Kidney (tissue), 14 donors: ENCODE measurements around the gene STMND1. TPM values are rescaled to one million over a fixed set of nuclear protein-coding genes. Genes with fewer than 3 reads are reported as not detected.
"Not testable (repeated sequence)": the region's sequence is repeated elsewhere in the genome, so short reads cannot be mapped to it uniquely, and the experiment has no call there.

Experiments used
- DNase-seq, 5 donors: peaks; one replicate each; pipeline ENCODE4 v3.0.0-alpha.2; 2013 to 2020
- FAIRE-seq: peaks from 2 replicates; lab custom pipeline; 2012; peaks lifted over from hg19 to GRCh38; lab: Jason Lieb, UNC
- H3K27ac ChIP-seq, 2 donors: one replicate each; pipeline ENCODE4 v1.7.0; 2013; ENCODE audit warnings: low read depth in 2 of 2, low read length in 2 of 2, inconsistent platforms in 1 of 2
- H3K27me3 ChIP-seq: one replicate; pipeline ENCODE4 v1.7.1; 2013; ENCODE audit warnings: low read length, inconsistent platforms; ENCODE audit not compliant: control insufficient read depth, insufficient read depth
- H3K36me3 ChIP-seq, 3 donors: one replicate each; pipeline versions ENCODE4 v1.7.0 to v1.7.1; 2013; ENCODE audit warnings: low read length in 3 of 3, control low read depth in 1 of 3, inconsistent platforms in 1 of 3; ENCODE audit not compliant: insufficient read depth in 3 of 3, control insufficient read depth in 2 of 3
- H3K4me1 ChIP-seq, 3 donors: one replicate each; pipeline versions ENCODE4 v1.7.0 to v1.7.1; 2013; ENCODE audit warnings: low read length in 3 of 3, inconsistent platforms in 1 of 3, low read depth in 1 of 3; ENCODE audit not compliant: control insufficient read depth in 2 of 3, insufficient read depth in 2 of 3
- H3K4me3 ChIP-seq, 3 donors: one replicate each; pipeline versions ENCODE4 v1.7.0 to v1.8.1; 2013; ENCODE audit warnings: low read length in 3 of 3, control low read depth in 1 of 3, inconsistent platforms in 1 of 3
- H3K9ac ChIP-seq, 3 donors: one replicate each; pipeline versions ENCODE4 v1.7.0 to v1.7.1; 2013; ENCODE audit warnings: low read length in 3 of 3, control low read depth in 1 of 3, inconsistent platforms in 1 of 3
- H3K9me3 ChIP-seq, 3 donors: one replicate each; pipeline versions ENCODE4 v1.7.0 to v1.7.1; 2013; ENCODE audit warnings: low read length in 3 of 3, control low read depth in 1 of 3, inconsistent platforms in 1 of 3; ENCODE audit not compliant: control insufficient read depth in 2 of 3, insufficient read depth in 1 of 3
- CTCF ChIP-seq: IDR thresholded peaks from 3 replicates; pipeline ENCODE4 v1.5.1; 2012; ENCODE audit warnings: mild to moderate bottlenecking, moderate library complexity, borderline replicate concordance; ENCODE audit not compliant: insufficient read depth; ENCODE audit errors: extremely low read depth
- intact Hi-C: fragments of 100-400 bp; cut with DNase I; formaldehyde crosslinking; loops from one replicate; pipeline ENCODE4 v1.11.1; 2022
- polyA plus RNA-seq: library from polyadenylated mRNA; stranded (reverse); fragments of 350-450 nt; fragmentation: Illumina TruSeq; extraction: RNeasy Lipid Tissue Mini Kit (QIAGEN cat#74804); gene quantifications from one replicate; pipeline ENCODE4 v1.2.3, GENCODE V29; 2014; ENCODE audit warnings: low read depth, low replicate concordance; ENCODE audit not compliant: insufficient read depth
- total RNA-seq: library from RNA; stranded (reverse); fragmentation: NEBNext Ultra II Directional; extraction: Animal tissue kit (Norgen Biotek cat#: 25700); gene quantifications from one replicate; pipeline ENCODE4 v1.2.1, GENCODE V29; 2021
- donor health status: control.
- donor health status: control.
- donor health status: control.
- donor health status: control.
- donor health status: control.
- donor health status: DM: yes; HTN: yes; CAD: no.
- donor health status: Normal renal cell carcinoma (clear cell type).

STMND1 gene
- total and polyA plus RNA-seq, 2 donors from 2014 or later: not detected

- intact Hi-C loops: no loop called here
- peak; percentile 27 for FAIRE-seq
- TF ChIP-seq CTCF: no peak
These were observed 38.9 kb upstream of the STMND1 start for GRCh38 chr6:17062871-17063440.

GRCh38 chr6:17064975-17065374 is 36.9 kb upstream of the STMND1 start:
- H3K36me3 ChIP-seq: no peaks in the 10 kb centered on the region
- no peak for TF ChIP-seq CTCF
- H3K4me1 ChIP-seq: no peaks in the 10 kb centered on the region
- no peaks in the 10 kb centered on the region for H3K27me3 ChIP-seq
- intact Hi-C loops: no loop called here
- no peak overlapping the region for H3K9ac ChIP-seq
- H3K27ac ChIP-seq: no peak overlapping the region
- FAIRE-seq: no peak
- DNase-seq: no peak
- no peaks in the 10 kb centered on the region for H3K9me3 ChIP-seq
- no peak overlapping the region for H3K4me3 ChIP-seq

More at GRCh38 chr6:17062871-17063440, 38.9 kb upstream of the STMND1 start:
- H3K27ac ChIP-seq: no peak overlapping the region
- no peak overlapping the region for H3K4me3 ChIP-seq
- H3K4me1 ChIP-seq: no peaks in the 10 kb centered on the region
- H3K9me3 ChIP-seq: no peaks in the 10 kb centered on the region
- no peak for DNase-seq
- H3K9ac ChIP-seq: no peak overlapping the region
- H3K27me3 ChIP-seq: no peaks in the 10 kb centered on the region
- no peaks in the 10 kb centered on the region for H3K36me3 ChIP-seq

GRCh38 chr6:17066610-17067009 is 35.2 kb upstream of the STMND1 start:
- Histone ChIP-seq H3K9ac (no peak overlapping the region), H3K4me1 (no peaks in the 10 kb centered on the region), H3K27ac (no peak overlapping the region), H3K9me3 (no peaks in the 10 kb centered on the region), H3K4me3 (no peak overlapping the region), H3K36me3 (no peaks in the 10 kb centered on the region), H3K27me3 (no peaks in the 10 kb centered on the region)
- intact Hi-C loops: no loop called here
- FAIRE-seq: no peak
- DNase-seq: no peak
- TF ChIP-seq CTCF: no peak

- H3K36me3 ChIP-seq, H3K4me3 ChIP-seq, DNase-seq, H3K27me3 ChIP-seq, H3K27ac ChIP-seq, H3K9me3 ChIP-seq, H3K4me1 ChIP-seq, H3K9ac ChIP-seq, intact Hi-C loops, FAIRE-seq: not testable (repeated sequence)
These were observed 32.9 kb upstream of the STMND1 start for GRCh38 chr6:17068972-17069371.

- not testable (repeated sequence) for H3K9me3 ChIP-seq
These were observed 31.4 kb upstream of the STMND1 start for GRCh38 chr6:17070400-17070799.

DNA sequence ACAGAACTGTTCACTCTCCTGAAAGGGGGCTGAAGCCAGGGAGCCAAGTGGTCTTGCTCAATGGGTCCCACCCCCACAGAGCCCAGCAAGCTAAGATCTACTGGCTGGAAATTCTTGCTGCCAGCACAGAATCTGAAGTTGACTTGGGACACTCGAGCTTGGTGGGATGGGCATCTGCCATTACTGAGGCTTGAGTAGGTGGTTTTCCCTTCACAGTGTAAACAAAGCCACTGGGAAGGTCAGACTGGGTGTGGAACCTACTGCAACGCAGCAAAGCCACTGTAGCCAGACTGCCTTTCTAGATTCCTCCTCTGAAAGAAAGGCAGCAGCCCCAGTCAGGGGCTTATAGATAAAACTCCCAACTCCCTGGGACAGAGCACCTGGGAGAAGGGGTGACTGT is 28.3 kb upstream of the STMND1 start:
- DNase-seq, H3K9ac ChIP-seq, H3K27ac ChIP-seq, H3K36me3 ChIP-seq, intact Hi-C loops, H3K27me3 ChIP-seq, H3K4me1 ChIP-seq, H3K4me3 ChIP-seq, H3K9me3 ChIP-seq, FAIRE-seq: not testable (repeated sequence)

More at GRCh38 chr6:17070400-17070799, 31.4 kb upstream of the STMND1 start:
- H3K27me3 ChIP-seq, H3K4me1 ChIP-seq, H3K4me3 ChIP-seq, DNase-seq, FAIRE-seq, H3K27ac ChIP-seq, intact Hi-C loops, H3K36me3 ChIP-seq, H3K9ac ChIP-seq: not testable (repeated sequence)
